Prostate gland (tissue), 2 donors: ENCODE data around the gene YIF1A.

Experiments
- CTCF ChIP-seq, 4 experiments: fragments of 200-600 bp in 2 of 4; fragments of 450-650 bp in 2 of 4; sonication (generic) in 2 of 4; IDR thresholded peaks; 1 replicate in 3 of 4; 2 replicates in 1 of 4; pipeline ENCODE4 v1.5.1; 2016 to 2019; ENCODE audit warnings: antibody characterized with exemption in 4 of 4, mild to moderate bottlenecking in 2 of 4, moderate library complexity in 2 of 4
- POLR2A ChIP-seq: fragments of 450-650 bp; IDR thresholded peaks from one replicate; pipeline ENCODE4 v1.6.1; 2016; ENCODE audit warnings: antibody characterized with exemption, mild to moderate bottlenecking
- POLR2AphosphoS5 ChIP-seq: sonication (generic); formaldehyde crosslinking; IDR thresholded peaks from one replicate; pipeline ENCODE4 v1.6.1; 2017; ENCODE audit warnings: antibody characterized with exemption

GRCh38 chr11:66333220-66333877 lies 44.4 kb upstream of the YIF1A start:
- TF ChIP-seq POLR2AphosphoS5, result no peak
- TF ChIP-seq CTCF (IDR thresholded peaks at IDR 0.05), result no peak
- TF ChIP-seq POLR2A, result no peak
